Stomach (tissue), 4 donors: ENCODE data around the gene PRLR.

Experiments
- CTCF ChIP-seq, 7 experiments: fragments of 450-650 bp in 4 of 7; fragments of 200-600 bp in 3 of 7; sonication (generic) in 3 of 7; IDR thresholded peaks; one replicate each; pipeline ENCODE4 v1.5.1; 2016 to 2019; ENCODE audit warnings: antibody characterized with exemption in 7 of 7, control low read depth in 2 of 7, mild to moderate bottlenecking in 1 of 7
- POLR2A ChIP-seq, 4 donors: fragments of 450-650 bp; IDR thresholded peaks; one replicate each; pipeline ENCODE4 v1.6.1; 2016; ENCODE audit warnings: antibody characterized with exemption in 4 of 4, control low read depth in 2 of 4, mild to moderate bottlenecking in 1 of 4, moderate library complexity in 1 of 4
- POLR2AphosphoS5 ChIP-seq, 3 donors: sonication (generic); formaldehyde crosslinking; IDR thresholded peaks; one replicate each; pipeline ENCODE4 v1.6.1; 2016; ENCODE audit warnings: antibody characterized with exemption in 3 of 3

GRCh38 chr5:35114698-35115097 lies 115.6 kb downstream of the PRLR start:
- no peak for TF ChIP-seq POLR2AphosphoS5 (IDR thresholded peaks at IDR 0.05)
- TF ChIP-seq CTCF (IDR thresholded peaks at IDR 0.05): no peak
- no peak for TF ChIP-seq POLR2A (IDR thresholded peaks at IDR 0.05)
